H1 (cell line): ENCODE results near the gene IFNL4. TPM values are rescaled to one million over a fixed set of nuclear protein-coding genes. Genes with fewer than 3 reads are reported as not detected.

Experiments
- FOSL1 ChIP-seq: IDR thresholded peaks from 2 replicates; pipeline ENCODE4 v1.6.1; 2011; ENCODE audit warnings: mild to moderate bottlenecking, low read depth, low read length, moderate library complexity; ENCODE audit not compliant: insufficient read depth
- KDM5A ChIP-seq: fragments of 200-600 bp; IDR thresholded peaks from 2 replicates; pipeline ENCODE4 v1.7.1; 2012; ENCODE audit warnings: mild to moderate bottlenecking, low read length, inconsistent platforms, mixed read lengths
- NANOG ChIP-seq: IDR thresholded peaks from 2 replicates; pipeline ENCODE4 v1.6.1; 2011; ENCODE audit warnings: low read length, low read depth, mild to moderate bottlenecking, inconsistent platforms; ENCODE audit not compliant: insufficient read depth, poor library complexity, severe bottlenecking
- USF2 ChIP-seq: IDR thresholded peaks from 2 replicates; pipeline ENCODE4 v1.6.1; 2011; ENCODE audit warnings: low read length, improper control_type of control experiment
- polyA plus RNA-seq, 7 experiments: library from polyadenylated mRNA; depleted of rRNA in 3 of 7; stranded (reverse) in 5 of 7; unstranded in 2 of 7; fragments of >200 nt in 5 of 7; fragments of 200-250 nt in 2 of 7; gene quantifications; 1 replicate in 5 of 7; 2 replicates in 1 of 7; 4 replicates in 1 of 7; pipeline versions ENCODE4 v1.2.1 to v1.2.3, GENCODE V29; 2011 to 2013; ENCODE audit warnings: missing spikeins in 2 of 7, mixed read lengths in 2 of 7
- total RNA-seq: library from RNA; stranded (reverse); fragmentation: NEBNext Ultra II Directional; extraction: Animal tissue kit (Norgen Biotek cat#: 25700); gene quantifications from 2 replicates; pipeline ENCODE4 v1.2.1, GENCODE V29; 2021

Gene IFNL4
- total and polyA plus RNA-seq, 2 of the 8 experiments (the other 6 are each of a cell fraction or from before 2014, with no cell fraction given): not detected

- TF ChIP-seq NANOG (no peak), KDM5A (no peak), USF2 (no peak), FOSL1 (no peak)
Observed at GRCh38 chr19:39236527-39236926, 12.1 kb downstream of the IFNL4 start (continued).
